Measurements from ENCODE around the gene TP53BP2.
"Not testable (repeated sequence)": the region's sequence is repeated elsewhere in the genome, so short reads cannot be mapped to it uniquely, and the experiment has no call there.

The TP53BP2 gene

GRCh38 chr1:223751696-223752095 lies 94.1 kb downstream of the TP53BP2 start:
- Mint-ChIP-seq H3K36me3 (peaks cover 0 to 18% of the 10 kb centered on the region in 2 donors), H3K9me3 (no peaks in the 10 kb centered on the region), H3K27ac (no peak overlapping the region), H3K4me3 (no peak overlapping the region), H3K27me3 (no peaks in the 10 kb centered on the region), H3K4me1 (peaks cover 0 to 6% of the 10 kb centered on the region in 2 donors)
- ATAC-seq (replicated peaks) (no peak), DNase-seq (no peak)

GRCh38 chr1:223750730-223751570 lies 94.8 kb downstream of the TP53BP2 start:
- no peak overlapping the region for H3K4me3 Mint-ChIP-seq
- no peaks in the 10 kb centered on the region for H3K27me3 Mint-ChIP-seq
- peaks cover 0 to 6% of the 10 kb centered on the region in 2 donors for H3K4me1 Mint-ChIP-seq
- H3K27ac Mint-ChIP-seq = no peak overlapping the region
- H3K9me3 Mint-ChIP-seq = no peaks in the 10 kb centered on the region
- peaks cover 0 to 18% of the 10 kb centered on the region in 2 donors for H3K36me3 Mint-ChIP-seq
- DNase-seq (no peak), ATAC-seq (replicated peaks) (no peak)

GRCh38 chr1:223748773-223749733 lies 96.7 kb downstream of the TP53BP2 start:
- Mint-ChIP-seq H3K36me3 (peaks cover 2 to 18% of the 10 kb centered on the region in 2 donors), H3K4me1 (peaks cover 0 to 6% of the 10 kb centered on the region in 2 donors)

GRCh38 chr1:223748405-223748772 lies 97.4 kb downstream of the TP53BP2 start:
- Mint-ChIP-seq H3K4me3 (peak overlapping the region; percentile 83 to 84), H3K36me3 (peaks cover 2 to 15% of the 10 kb centered on the region in 2 donors), H3K4me1 (peaks cover 0 to 6% of the 10 kb centered on the region in 2 donors), H3K9me3 (no peaks in the 10 kb centered on the region), H3K27ac (no peak overlapping the region), H3K27me3 (no peaks in the 10 kb centered on the region)
- DNase-seq (no peak), ATAC-seq (replicated peaks) (peak; percentile 57)

More at GRCh38 chr1:223748773-223749733, 96.7 kb downstream of the TP53BP2 start:
- peak; percentile 84 to 90 for ATAC-seq (replicated peaks)
- Mint-ChIP-seq H3K9me3 (no peaks in the 10 kb centered on the region), H3K4me3 (peak overlapping the region; percentile 83 to 84), H3K27ac (peak overlapping the region; percentile 69), H3K27me3 (no peaks in the 10 kb centered on the region)
- DNase-seq = peak; percentile 34

- Mint-ChIP-seq H3K27me3 (no peaks in the 10 kb centered on the region), H3K4me1 (peaks cover 0 to 6% of the 10 kb centered on the region in 2 donors), H3K36me3 (peaks cover 2 to 12% of the 10 kb centered on the region in 2 donors), H3K9me3 (no peaks in the 10 kb centered on the region), H3K27ac (no peak overlapping the region), H3K4me3 (peak overlapping the region in 1 of 2 donors; percentile 5)
- DNase-seq (no peak), ATAC-seq (replicated peaks) (no peak)
These were observed 97.9 kb downstream of the TP53BP2 start for GRCh38 chr1:223747838-223748335.

GRCh38 chr1:223745731-223746130 lies 100.0 kb downstream of the TP53BP2 start:
- no peak for ATAC-seq (replicated peaks)
- no peaks in the 10 kb centered on the region for H3K9me3 Mint-ChIP-seq
- peaks cover 2 to 6% of the 10 kb centered on the region in 2 donors for H3K36me3 Mint-ChIP-seq
- no peaks in the 10 kb centered on the region for H3K27me3 Mint-ChIP-seq
- no peak overlapping the region for H3K27ac Mint-ChIP-seq
- peaks cover 0 to 6% of the 10 kb centered on the region in 2 donors for H3K4me1 Mint-ChIP-seq
- DNase-seq = no peak
- no peak overlapping the region for H3K4me3 Mint-ChIP-seq

GRCh38 chr1:223742856-223743517 lies 102.8 kb downstream of the TP53BP2 start:
- ATAC-seq (replicated peaks) (no peak), DNase-seq (no peak)
- no peak overlapping the region for H3K4me3 Mint-ChIP-seq
- no peak overlapping the region for H3K27ac Mint-ChIP-seq
- no peaks in the 10 kb centered on the region for H3K27me3 Mint-ChIP-seq
- no peaks in the 10 kb centered on the region for H3K9me3 Mint-ChIP-seq
- H3K36me3 Mint-ChIP-seq = peaks cover 4 to 6% of the 10 kb centered on the region in 2 donors
- no peaks in the 10 kb centered on the region for H3K4me1 Mint-ChIP-seq

- DNase-seq (no peak), ATAC-seq (replicated peaks) (no peak)
- H3K4me1 Mint-ChIP-seq = no peaks in the 10 kb centered on the region
- no peaks in the 10 kb centered on the region for H3K9me3 Mint-ChIP-seq
- peaks cover 0 to 4% of the 10 kb centered on the region in 2 donors for H3K36me3 Mint-ChIP-seq
- H3K4me3 Mint-ChIP-seq = no peak overlapping the region
- H3K27ac Mint-ChIP-seq = no peak overlapping the region
- no peaks in the 10 kb centered on the region for H3K27me3 Mint-ChIP-seq
These were observed 103.9 kb downstream of the TP53BP2 start for GRCh38 chr1:223741861-223742260.

- not testable (repeated sequence) for H3K27ac Mint-ChIP-seq; H3K4me3 Mint-ChIP-seq; H3K27me3 Mint-ChIP-seq; DNase-seq; H3K9me3 Mint-ChIP-seq; H3K4me1 Mint-ChIP-seq; ATAC-seq (replicated peaks); H3K36me3 Mint-ChIP-seq
These were observed 105.6 kb downstream of the TP53BP2 start for GRCh38 chr1:223740038-223740736.

GRCh38 chr1:223739366-223740037 lies 106.2 kb downstream of the TP53BP2 start:
- no peaks in the 10 kb centered on the region for H3K4me1 Mint-ChIP-seq
- no peaks in the 10 kb centered on the region for H3K9me3 Mint-ChIP-seq
- no peaks in the 10 kb centered on the region for H3K27me3 Mint-ChIP-seq
- peaks cover 0 to 3% of the 10 kb centered on the region in 2 donors for H3K36me3 Mint-ChIP-seq
- DNase-seq (no peak), ATAC-seq (replicated peaks) (no peak)
- H3K27ac Mint-ChIP-seq = no peak overlapping the region
- H3K4me3 Mint-ChIP-seq = no peak overlapping the region

GRCh38 chr1:223738465-223739365 lies 107.0 kb downstream of the TP53BP2 start:
- Mint-ChIP-seq H3K27me3 (no peaks in the 10 kb centered on the region), H3K27ac (no peak overlapping the region), H3K4me1 (no peaks in the 10 kb centered on the region), H3K36me3 (peaks cover 0 to 1% of the 10 kb centered on the region in 2 donors), H3K4me3 (no peak overlapping the region), H3K9me3 (no peaks in the 10 kb centered on the region)
- ATAC-seq (replicated peaks) = no peak
- DNase-seq = no peak

- no peaks in the 10 kb centered on the region for H3K4me1 Mint-ChIP-seq
- no peak for ATAC-seq (replicated peaks)
- no peak overlapping the region for H3K4me3 Mint-ChIP-seq
- no peak for DNase-seq
- H3K36me3 Mint-ChIP-seq = peaks cover 0 to 1% of the 10 kb centered on the region in 2 donors
- no peaks in the 10 kb centered on the region for H3K27me3 Mint-ChIP-seq
- no peaks in the 10 kb centered on the region for H3K9me3 Mint-ChIP-seq
- H3K27ac Mint-ChIP-seq = no peak overlapping the region
These were observed 108.4 kb downstream of the TP53BP2 start for GRCh38 chr1:223737342-223737741.
